ENCODE measurements around the gene ANKRD22.

Gene ANKRD22

DNA sequence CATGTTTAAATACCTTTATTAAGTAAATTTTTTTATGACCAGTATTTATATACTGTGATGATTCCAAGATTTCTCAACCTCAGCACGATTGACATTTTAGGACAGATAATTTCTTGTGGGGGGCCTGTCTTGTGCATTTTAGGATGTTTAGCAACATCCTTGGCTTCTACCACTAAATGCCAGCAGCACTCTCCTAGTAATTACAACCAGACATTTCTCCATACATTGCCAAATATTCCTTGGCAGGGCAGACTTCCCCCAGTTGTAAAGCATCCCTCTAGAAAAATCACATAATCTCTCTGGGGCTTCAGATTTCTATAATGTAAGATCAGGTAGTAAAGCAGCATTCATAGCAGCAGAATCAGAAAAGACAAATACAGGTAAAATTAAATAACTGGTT lies 56.9 kb downstream of the ANKRD22 start:
- DNase-seq (ENCODE audit: low read depth) = no peak

DNA sequence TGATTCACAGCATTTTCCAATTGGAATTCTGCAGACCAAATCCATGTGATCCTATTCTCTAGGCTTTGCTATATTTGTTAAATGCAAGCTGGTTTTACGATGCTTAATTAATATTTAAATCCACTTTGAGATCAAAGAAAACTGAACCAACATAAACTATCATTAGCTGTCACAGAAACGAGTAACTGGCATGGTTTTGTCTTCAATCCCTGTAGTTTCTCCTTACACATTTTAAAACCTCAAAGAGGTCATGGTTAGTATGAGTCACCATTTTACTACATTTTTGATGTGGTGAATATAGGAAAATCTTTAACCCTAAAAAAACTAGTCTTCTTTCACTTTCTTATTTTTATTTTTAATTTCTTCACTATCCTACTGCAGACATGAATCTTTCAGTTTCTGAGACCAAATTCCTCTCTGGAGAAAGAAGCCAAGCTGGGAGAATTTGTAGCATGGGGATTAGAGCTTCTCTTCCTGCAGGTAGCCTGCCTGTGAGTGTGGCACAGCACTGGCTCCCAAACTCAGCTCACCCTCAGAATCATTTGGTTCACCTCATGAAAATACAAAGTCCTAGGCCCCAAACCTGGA lies 57.8 kb downstream of the ANKRD22 start:
- no peak for DNase-seq (ENCODE audit: low read depth)

DNA sequence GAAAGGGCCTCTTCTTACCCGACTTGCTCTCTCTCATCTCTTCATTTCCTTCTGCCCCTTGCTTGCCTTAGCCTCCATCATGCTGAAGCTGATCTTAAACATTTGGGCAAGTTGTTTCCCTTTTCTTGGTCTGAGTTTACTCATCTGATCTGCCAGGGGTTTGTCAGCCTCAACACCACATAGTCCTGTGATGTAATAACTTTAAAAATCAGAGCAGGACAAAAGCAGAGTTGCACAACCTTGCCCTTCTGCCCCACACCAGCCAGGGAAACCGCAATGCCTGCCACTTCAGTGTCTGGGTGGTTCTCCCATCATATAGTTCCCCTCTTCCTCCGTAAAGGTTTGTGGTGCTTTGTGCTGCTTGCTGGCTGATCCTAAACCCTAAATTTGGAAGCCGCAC lies 59.0 kb downstream of the ANKRD22 start:
- no peak for DNase-seq (ENCODE audit: low read depth)

DNA sequence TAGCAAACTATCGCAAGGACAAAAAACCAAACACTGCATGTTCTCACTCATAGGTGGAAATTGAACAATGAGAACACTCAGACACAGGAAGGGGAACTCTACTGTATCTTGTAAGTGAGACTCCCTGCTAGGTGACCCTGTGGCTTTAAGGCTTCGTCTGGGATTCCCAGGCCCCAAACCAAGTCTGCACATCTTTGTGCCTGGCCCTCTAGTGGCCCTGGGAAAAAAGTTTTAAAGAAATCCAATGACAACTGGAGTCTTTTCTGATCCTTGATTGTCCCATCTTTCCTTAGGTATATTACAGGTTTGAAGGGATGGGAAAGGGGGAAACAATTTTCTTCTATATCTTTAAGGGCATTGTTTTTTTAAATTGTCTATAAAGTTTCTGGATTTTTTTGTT lies 59.7 kb downstream of the ANKRD22 start:
- no peak for DNase-seq (ENCODE audit: low read depth)

DNA sequence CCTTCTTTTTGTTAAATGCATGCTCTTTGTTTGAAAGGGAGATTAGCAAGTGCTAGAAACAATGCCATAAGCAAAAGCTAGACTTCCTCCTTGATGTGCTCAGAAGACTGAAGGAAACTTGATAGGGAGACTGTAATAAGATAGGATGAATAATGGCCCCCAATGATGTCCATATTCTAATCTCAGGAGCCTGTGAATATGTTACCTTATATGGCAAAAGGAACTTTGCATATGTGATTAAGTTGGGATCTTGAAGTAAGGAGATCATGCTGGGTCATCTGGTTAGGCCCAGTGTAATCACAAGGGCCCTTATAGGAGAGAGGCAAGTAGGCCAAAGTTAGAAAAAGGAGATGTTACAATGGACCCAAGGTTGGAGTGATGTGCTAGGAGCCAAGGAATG lies 62.7 kb downstream of the ANKRD22 start:
- DNase-seq (ENCODE audit: low read depth) = no peak

DNA sequence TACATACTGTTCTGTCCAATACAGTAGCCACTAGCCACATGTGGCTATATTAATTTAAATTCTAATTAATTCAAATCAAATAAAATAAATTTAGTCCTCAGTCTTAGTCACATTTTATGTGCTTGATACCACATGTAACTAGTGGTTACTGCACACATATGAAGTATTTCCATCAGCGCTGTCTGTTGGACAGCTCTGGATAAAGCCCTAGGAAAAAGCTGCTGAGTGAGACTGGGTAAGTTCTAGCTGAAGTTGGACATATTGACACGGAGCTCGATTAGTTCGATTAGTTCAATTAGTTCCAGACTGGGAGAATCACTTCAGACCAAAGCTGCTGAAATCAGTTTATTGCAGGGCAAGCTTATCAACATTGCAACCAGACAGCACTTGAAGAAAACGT lies 64.2 kb downstream of the ANKRD22 start:
- no peak for DNase-seq (ENCODE audit: low read depth)

DNA sequence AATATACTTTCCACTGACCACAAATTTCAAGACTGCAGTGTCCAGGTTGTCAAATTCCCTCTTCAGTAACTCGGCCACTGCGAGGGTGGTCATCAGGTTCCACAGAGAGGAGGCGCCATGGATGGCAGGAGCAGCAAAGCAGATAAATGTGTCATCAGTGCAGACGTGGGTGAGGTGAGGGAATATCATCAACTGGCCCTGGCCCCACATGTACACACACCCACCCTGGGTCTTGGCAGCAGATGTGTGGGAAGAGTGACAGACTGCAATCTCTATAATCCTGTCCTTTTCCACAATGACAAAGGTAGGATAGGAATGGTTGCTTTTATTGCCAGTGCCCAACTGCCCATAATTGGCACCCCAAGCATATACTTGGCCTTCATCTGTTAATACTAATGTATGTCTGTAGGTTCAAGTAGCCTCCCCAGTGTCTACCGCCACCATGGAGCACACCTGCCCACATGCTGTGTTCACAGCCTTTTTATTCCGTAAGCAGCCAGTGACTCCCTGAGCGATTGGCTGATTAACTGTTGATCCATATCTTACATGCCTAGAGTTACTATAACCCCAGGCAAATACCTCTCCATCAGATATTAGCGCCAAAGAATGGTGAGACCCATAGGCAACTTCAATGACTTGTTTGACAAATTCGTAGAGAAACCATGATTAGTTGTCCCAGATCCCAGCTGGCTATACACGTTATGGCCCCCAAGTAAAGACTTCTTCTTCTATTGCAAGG lies 65.4 kb downstream of the ANKRD22 start:
- DNase-seq (ENCODE audit: low read depth) = no peak

DNA sequence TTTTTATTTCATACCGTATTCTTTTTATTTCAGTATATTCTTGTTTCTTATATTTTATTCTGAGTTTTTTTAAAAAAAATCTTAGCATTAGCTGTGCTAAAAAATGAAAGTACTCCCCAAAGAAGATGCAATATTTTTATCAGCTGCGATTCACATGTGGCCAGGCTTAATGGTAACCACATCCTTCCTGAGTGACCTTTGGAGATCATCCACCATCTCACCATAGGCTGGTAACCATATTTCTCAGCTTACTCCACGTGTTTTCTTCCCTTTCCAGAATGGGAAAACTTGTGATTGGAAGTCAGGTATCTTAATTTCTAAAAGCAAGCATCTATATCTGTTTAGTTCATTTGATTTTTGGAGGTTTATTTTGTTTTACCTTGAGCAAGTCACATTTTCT lies 67.9 kb downstream of the ANKRD22 start:
- DNase-seq (ENCODE audit: low read depth) = no peak

DNA sequence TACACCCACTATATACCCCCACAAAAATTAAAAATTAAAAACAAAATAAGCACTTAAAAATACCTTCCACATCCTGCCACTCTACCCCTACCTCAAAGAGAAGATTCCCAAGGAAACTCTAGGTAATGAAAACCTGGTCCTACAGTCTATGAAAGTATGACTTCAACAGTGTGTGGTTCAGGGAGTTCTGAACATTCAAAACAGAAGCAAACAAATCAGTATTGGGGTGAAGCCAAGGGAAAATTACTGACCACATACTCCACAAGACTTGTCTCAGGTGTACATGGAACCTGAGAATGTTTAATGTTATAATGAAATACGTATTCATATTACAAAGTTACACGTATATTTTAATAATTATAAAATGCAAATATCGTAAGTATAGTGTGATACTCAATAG lies 69.4 kb downstream of the ANKRD22 start:
- no peak for DNase-seq (ENCODE audit: low read depth)

DNA sequence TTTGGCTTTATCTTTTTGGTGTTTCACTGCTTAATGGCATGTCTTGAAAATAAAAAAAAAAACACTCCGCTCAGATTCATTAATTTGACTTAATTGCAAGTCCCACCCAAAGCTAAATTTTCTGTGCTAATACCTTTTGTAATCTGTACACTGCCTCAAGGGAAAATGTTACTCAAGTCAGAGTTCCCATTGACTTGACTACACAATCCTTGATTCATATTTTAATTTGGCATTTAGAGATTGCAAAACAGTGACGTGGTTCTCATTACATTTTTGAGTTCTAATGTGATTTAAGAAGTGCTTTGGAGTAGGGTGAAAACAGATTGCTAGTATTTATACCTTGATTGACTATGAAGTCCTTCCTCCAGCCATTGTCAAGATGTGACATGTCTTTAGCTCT lies 70.4 kb downstream of the ANKRD22 start:
- DNase-seq (ENCODE audit: low read depth) = no peak

Measured in stimulated activated CD8-positive, alpha-beta memory T cell treated with anti-CD3 and anti-CD28 coated beads, Interleukin-15, amount 100 ng/mL, for 1 hour (primary cell).